ENCODE measurements around the gene SLC27A5. TPM values are rescaled to one million over a fixed set of nuclear protein-coding genes. Genes with fewer than 3 reads are reported as not detected.

SLC27A5 gene
- total and polyA plus RNA-seq, 2 of the 13 experiments (the other 11 are each of a cell fraction or from before 2014, with no cell fraction given) = 30.3 to 40.2 TPM

- TF ChIP-seq FOXM1 (CRISPR knock-in tag; IDR thresholded peaks at IDR 0.05) = no peak
- TF ChIP-seq NFKBIZ (CRISPR knock-in tag; IDR thresholded peaks at IDR 0.05) = no peak
- peak; percentile 90 for TF ChIP-seq RFX3 (CRISPR knock-in tag; IDR thresholded peaks at IDR 0.05)
- 0 out of 2 replicates have a peak, but pooled peaks have one; percentile 52 for TF ChIP-seq LBX2 (CRISPR knock-in tag; IDR thresholded peaks at IDR 0.05; ENCODE audit: borderline replicate concordance)
- no peak for TF ChIP-seq CHD4 (IDR thresholded peaks at IDR 0.05; ENCODE audit: borderline replicate concordance, low read length)
- 0 out of 2 replicates have a peak, but pooled peaks have one; percentile 68 for TF ChIP-seq SMAD9 (CRISPR knock-in tag; IDR thresholded peaks at IDR 0.05)
- TF ChIP-seq SMAD1 (CRISPR knock-in tag; IDR thresholded peaks at IDR 0.05; ENCODE audit: borderline replicate concordance, low read depth) = no peak; the same call in 1 of the 2 replicates
- TF ChIP-seq ZNF407 (CRISPR knock-in tag; IDR thresholded peaks at IDR 0.05; ENCODE audit: not compliant biosample characterization) = peak; percentile 81
- TF ChIP-seq ZNF10 (CRISPR knock-in tag; IDR thresholded peaks at IDR 0.05; ENCODE audit: borderline replicate concordance, low read depth) = no peak
- TF ChIP-seq HIC2 (CRISPR knock-in tag; IDR thresholded peaks at IDR 0.05; ENCODE audit: low read depth) = no peak
- peak; percentile 34; the same call in 1 of the 2 replicates for TF ChIP-seq CTCF (CRISPR knock-in tag; IDR thresholded peaks at IDR 0.05)
- no peak for TF ChIP-seq ATF7 (IDR thresholded peaks at IDR 0.05)
- no peak for TF ChIP-seq ATF7 (CRISPR knock-in tag; IDR thresholded peaks at IDR 0.05)
- peak; percentile 96 for TF ChIP-seq RFX1 (IDR thresholded peaks at IDR 0.05)
- peak; percentile 35; the same call in 1 of the 2 replicates for TF ChIP-seq MNT (IDR thresholded peaks at IDR 0.05)
These were observed 35.9 kb downstream of the SLC27A5 start, which contains the start of gene ZNF446 (continued) for GRCh38 chr19:58475714-58476497.

Measured in HepG2 (cell line).